H54 (cell line): ENCODE measurements around the gene AK1.
"Not testable (repeated sequence)": the region's sequence is repeated elsewhere in the genome, so short reads cannot be mapped to it uniquely, and the experiment has no call there.

Experiments
- DNase-seq: peaks from one replicate; pipeline ENCODE4 v3.0.0; 2011; ENCODE audit warnings: low spot score, mixed read lengths; ENCODE audit not compliant: insufficient read length
- FAIRE-seq: peaks from 3 replicates; lab custom pipeline; 2011; peaks lifted over from hg19 to GRCh38; lab: Jason Lieb, UNC
- POLR2A ChIP-seq: IDR thresholded peaks from 2 replicates; pipeline ENCODE4 v1.6.1; 2011; ENCODE audit warnings: low read depth, mild to moderate bottlenecking, low read length

AK1 gene

DNA sequence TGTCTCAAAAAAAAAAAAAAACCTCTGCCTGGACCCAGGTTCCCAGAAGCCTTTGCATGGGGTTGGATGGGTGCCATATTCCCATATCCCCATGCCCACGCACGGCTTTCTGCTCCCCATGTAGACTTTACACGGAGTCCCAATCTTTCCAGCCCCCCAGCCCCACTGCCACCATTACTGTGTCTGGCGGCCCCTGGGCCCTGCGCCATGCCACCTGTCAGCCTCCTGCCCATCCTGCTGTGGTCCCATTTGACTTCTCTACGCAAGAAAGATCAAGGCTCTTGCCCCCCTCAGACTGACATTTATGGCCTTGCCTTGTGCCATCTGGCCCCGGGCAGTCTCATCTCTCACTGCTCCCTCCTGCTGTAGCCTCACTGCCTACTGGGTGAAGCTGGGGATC lies 6.5 kb upstream of the AK1 start:
- TF ChIP-seq POLR2A, result no peak
- DNase-seq (no peak), FAIRE-seq (no peak)

DNA sequence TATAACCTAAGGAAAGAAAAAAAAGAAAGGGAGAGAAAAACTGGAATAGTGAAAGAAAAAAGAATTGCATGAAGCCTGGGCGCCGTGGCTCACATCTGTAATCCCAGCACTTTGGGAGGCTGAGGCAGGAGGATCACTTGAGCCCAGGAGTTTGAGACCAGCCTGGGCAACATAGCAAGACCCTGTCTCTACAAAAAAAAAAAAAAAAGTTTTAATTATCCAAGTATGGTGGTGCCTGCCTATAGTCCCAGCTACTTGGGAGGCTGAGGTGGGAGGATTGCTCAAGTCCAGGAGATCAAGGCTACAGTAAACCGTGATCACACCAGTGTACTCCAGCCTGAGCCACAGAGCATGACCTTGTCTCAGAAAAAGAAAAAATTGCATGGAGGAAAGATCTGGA lies 4.2 kb upstream of the AK1 start:
- not testable (repeated sequence) for FAIRE-seq, DNase-seq

DNA sequence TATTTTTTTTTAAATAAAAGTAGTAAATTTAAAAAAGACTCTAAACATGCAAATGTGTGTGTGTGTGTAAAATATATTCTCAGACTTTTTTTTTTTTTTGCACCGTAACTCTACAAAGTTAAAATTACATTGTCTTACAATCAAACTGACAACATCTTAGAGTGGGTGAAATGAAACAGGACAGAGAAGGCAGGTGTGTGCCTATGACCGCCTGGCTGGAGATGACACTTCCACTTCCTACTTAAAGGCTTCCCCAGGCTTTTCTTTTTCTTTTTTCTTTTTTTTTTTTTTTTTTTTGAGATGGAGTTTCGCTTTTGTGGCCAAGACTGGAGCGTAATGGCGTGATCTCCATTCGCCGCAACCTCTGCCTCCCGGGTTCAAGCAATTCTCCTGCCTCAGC lies 2.7 kb upstream of the AK1 start:
- TF ChIP-seq POLR2A, result no peak
- no peak for DNase-seq
- no peak for FAIRE-seq

DNA sequence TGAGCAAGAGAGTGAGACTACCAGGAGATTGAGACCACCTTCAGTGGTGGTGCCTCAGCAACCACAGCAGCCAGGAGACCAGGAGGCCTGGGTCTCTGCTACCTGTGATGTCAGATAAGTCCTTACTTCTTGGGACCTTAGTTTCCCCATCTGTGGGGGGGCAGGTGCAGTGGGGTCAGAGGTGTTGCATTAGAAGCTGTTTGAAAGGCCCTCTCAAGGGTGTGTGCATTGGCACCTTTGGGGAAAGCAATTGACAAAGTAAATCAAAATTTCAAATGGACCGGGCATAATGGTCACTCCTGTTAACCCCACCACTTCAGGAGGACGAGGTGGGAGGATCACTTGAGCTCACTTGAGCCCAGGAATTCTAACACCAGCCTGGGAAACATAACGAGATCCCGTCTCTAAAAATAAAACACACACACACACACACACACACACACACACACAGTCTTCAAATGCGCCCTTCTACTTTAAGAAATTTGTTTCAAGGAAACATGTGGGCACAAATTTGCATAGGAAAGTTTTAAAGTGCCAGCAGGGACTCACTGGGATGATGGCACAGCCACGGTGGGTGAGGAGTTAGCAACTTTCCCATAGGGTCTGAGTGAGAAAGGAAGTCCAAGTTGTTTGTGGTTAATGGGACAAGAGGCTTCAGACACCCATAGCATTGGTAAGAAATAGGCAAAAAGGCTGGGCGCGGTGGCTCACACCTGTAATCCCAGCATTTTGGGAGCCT lies 1.3 kb upstream of the AK1 start:
- FAIRE-seq, result no peak
- no peak for DNase-seq
- no peak for TF ChIP-seq POLR2A

DNA sequence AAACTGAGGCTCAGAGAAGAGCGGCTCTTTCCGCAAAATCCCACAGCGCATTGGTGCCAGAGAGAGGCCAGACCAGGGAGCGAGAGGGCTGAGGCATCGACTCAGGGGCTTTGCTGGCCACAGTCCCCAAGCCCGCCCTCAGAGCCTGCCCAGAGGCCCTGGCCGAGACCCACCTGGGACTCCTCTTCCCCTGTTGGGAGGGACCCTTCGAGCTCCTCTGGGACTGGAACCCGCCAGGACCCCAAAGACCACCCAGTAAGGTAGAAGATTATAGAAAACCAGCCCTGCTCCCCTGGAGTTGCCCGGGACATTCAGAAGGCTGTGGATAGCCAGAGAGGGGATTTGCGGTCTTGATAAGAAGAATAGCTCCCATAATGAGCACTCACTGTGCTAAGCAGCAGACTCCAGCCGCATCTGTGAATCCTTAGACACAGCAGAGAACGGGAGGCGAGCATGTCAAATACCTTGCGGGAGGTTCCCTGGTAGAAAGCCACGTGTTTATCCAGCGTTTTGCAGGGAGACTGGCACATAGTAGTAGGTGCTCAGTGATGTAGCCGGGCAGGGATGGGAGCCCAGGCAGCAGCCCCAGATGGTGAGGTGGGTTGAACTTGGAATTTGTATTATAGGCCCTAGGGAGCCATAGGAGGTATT lies 651 bp upstream of the AK1 start:
- no peak for TF ChIP-seq POLR2A
- no peak for FAIRE-seq
- DNase-seq, result no peak

DNA sequence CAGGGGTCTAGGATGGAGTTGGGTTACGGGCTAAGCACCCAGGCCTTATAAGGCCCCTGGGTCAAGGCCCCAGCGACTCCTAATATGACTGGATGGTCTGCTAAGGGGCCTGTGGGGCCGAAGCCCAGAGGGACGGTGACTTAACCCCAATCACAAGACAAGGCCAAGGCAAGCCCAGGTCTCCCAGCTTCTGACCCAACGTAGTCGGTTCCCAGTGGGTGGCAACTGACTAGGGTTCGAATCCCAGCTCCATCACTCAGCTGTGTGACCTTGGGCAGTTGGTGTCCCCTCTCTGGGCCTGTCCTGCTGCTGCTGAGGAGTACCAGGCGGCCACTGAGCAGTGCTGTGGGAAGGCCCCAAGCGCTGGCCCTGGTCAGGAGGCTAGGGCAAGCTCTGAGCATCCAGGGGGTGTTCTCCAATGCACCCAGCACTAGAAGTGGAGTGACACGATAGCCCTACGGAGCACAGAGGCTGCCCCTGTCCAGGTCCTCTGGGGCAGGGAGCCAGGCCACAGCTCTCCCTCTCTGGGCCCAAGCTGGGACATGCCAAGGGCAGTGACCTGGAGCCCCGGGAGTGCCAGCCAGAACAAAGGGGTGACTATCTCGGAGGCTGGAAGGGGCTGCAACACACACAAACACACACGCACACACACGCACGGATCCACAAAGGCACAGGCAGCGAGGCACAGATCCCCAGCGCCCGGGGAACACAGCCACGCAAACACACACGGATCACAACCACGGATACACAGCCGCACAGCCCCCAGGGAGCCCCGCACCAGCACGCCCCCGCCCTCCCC lies 512 bp downstream of the AK1 start:
- no peak for FAIRE-seq
- DNase-seq, result peak; percentile 58
- TF ChIP-seq POLR2A, result no peak

DNA sequence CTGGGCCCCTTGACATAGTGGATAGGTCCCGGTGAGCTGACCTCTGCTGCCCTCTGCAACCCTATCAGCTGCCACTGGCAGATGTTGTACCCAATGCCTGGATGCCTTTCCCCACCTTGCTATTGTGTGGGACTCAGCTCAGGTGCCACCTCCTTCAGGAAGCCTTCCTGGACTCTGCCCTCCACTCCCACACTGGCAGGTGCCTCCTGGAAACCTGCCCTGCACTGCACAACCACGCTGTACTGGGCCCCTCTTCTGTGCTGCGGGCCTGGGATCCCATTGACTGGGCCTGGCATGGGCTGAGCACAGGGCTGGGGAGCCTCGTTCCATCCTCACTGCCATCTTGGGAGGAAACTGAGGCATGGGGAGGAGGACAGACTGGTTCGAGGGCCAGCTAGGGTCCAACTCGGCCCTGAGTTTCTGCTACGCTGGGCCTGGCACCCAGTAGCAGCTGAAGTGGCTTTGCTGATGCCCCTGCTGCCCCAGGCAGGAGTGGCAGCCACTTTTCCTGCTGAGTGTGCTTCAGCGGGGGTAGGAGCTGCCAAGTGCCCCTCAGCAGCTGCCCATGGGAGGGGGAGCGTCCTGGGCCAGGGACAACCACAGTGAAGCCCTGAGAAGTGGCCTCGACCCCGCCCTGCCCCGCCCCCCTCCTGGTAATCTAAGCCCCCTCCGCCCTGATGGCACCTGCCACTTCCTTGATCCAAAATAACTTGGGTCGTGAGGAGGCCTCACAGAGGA lies 1.3 kb downstream of the AK1 start:
- no peak for TF ChIP-seq POLR2A
- FAIRE-seq, result no peak
- no peak for DNase-seq

DNA sequence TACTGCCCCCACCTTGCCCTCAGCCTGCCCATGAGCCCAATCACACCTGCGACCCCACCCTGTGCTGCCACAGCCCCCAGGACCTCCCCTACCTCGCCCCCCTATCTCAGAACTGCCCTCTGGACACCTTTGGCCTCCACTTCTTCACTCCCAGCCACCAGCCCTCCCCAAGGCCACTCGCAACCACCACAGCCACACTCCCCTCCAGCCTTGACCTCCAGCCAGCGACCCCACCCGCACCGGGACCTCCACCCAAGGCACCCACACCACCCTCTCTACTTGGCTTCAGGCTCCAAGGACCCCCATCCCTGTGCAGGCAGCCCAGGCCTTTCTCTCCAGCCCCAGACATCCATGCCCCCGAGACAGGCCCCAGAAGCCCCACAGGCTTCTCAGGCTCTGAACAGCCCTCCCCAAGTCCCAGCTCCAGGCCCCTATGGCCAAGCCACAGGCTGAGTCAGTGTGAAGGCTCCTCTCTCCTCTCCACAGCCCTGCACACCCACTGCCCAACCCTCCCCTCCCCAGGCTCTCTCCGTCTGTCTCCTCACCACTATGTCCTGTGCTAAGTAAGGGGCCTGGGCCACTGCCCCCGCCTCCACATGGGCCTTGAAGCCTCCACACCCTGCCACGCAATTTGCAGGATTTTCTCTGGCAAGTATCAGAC lies 2.0 kb downstream of the AK1 start:
- DNase-seq (peak; percentile 83), FAIRE-seq (no peak)
- no peak for TF ChIP-seq POLR2A

DNA sequence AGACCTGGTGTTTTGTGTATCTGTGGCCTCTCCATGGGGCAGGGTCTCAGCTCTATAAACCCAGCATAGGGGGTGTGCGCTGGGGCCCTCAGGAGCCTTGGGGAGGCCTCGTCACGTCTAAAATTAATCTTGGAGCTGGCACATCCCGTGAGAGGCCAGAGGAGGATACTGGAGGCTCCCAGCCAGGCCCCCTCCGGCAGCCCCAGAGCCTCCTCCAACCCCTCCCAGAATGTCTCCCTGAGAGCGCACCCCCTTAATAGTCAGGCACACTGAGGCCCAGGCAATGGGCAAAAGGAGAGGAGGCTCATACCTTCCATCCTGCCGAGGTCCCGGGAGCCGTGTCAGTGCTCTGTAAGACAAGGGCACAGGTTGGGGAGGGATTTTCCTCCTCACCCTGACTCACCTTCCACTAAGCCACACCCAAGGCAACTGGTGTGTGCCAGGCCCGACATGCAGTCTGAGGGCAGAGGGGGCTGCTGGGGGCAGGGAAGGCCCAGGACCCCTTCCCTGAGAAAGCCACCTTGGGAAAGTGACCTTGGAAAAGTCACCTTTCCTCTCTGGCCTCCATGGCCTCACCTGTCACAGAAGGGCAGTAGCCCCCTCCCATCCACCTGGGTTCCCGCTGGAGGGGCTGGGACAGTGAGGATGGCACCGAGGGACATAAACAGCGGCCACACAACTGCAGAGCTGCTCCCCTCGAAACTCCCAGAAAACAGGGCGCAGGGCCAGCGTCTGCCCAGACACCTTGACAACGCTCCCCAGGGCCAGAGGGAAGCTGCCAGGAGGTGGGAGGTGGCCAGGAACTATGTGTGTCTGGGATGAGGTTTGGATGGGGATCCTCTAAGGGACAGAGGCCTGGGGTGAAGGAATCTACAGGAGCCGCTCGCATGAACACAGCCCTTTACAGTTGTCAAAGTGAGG lies 2.9 kb downstream of the AK1 start:
- FAIRE-seq (peak; percentile 38), DNase-seq (peak; percentile 89)
- no peak for TF ChIP-seq POLR2A

DNA sequence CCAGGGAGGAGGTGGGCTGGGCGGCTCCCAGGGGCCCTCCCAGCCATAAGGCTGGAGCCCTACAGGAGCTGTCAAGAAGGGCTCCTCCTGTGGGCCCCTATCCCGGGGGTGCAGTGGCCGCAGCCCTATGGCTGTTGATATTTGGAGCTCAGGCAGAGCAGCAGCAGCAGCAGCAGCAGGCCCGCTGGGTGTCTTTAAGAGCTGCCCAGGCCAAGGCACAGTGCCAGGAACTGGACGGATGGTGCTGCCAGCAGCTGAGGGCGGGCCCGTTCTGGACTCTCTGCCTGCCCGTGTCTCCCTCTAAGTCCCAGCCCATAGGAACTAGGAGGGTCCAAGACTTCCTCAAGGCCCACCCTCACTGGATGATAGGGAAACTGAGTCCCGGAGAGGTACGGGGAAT lies 3.6 kb downstream of the AK1 start:
- no peak for FAIRE-seq
- TF ChIP-seq POLR2A, result no peak

DNA sequence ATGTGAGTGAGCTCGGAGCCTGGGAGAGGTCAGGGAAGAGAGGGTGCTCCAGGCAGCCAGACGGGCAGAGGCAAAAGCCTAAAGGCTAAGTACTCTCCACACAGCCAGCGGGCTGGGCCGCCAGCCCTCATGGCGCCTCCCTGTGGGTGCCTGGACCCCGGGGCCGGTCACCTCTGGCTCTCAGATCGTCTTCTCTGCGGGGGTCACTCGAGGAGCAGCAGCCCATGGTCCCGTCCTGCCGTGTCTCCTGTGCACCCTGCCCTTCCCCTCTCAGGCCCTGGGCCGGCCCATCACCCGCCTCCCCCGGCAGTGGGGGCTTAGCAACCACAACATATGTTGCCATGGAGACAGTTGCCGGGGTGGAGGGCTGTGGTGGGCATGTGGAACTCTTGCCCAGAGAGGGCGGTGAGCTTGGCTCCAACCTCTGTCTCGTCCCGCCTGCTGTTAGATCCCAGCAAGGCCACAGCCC lies 4.2 kb downstream of the AK1 start:
- FAIRE-seq (no peak), DNase-seq (no peak)
- TF ChIP-seq POLR2A, result no peak

More for the DNA sequence above, 3.6 kb downstream of the AK1 start:
- DNase-seq, result peak; percentile 93
